A549 (cell line): Measurements from ENCODE around the gene EIF4G3. TPM values are rescaled to one million over a fixed set of nuclear protein-coding genes. Genes with fewer than 3 reads are reported as not detected.
A peak's percentile ranks its signal among the peaks of the same experiment; 100 is the strongest.

Source experiments
- ATAC-seq, 2 experiments: fragments of 200-7000 bp in 1 of 2; fragments of >200 bp in 1 of 2; cut with Nextera tagmentation in 1 of 2; cut with Tn5 transposase in 1 of 2; 3 replicates each; pipeline versions ENCODE4 v1.8.0 to v1.9.1; 2018 to 2020; ENCODE audit warnings: mild to moderate bottlenecking in 1 of 2, moderate library complexity in 1 of 2
- CTCF ChIA-PET: fragments of 300-600 bp; sonication (Branson Sonifier 250); formaldehyde crosslinking; extraction: SDS; loops from one replicate; lab custom pipeline; 2021; ENCODE audit warnings: antibody characterized with exemption, inconsistent platforms; lab: Yijun Ruan, JAX
- POLR2A ChIA-PET: fragments of 350-600 bp; formaldehyde crosslinking; extraction: SDS; loops from one replicate; lab custom pipeline; 2021; ENCODE audit warnings: antibody characterized with exemption, inconsistent platforms; lab: Yijun Ruan, JAX
- DNase-seq, 2 experiments: peaks; one replicate each; pipeline versions ENCODE4 v3.0.0 to v3.0.0-alpha.2; 2011 to 2016; ENCODE audit warnings: low read depth in 1 of 2, low spot score in 1 of 2
- FAIRE-seq: peaks from 2 replicates; lab custom pipeline; 2011; peaks lifted over from hg19 to GRCh38; lab: Jason Lieb, UNC
- H3K27ac ChIP-seq, 2 experiments: fragments of >200 bp; sonication (Bioruptor Twin); formaldehyde crosslinking; 3 replicates each; pipeline ENCODE4 v1.5.1; 2016 to 2017
- H3K4me1 ChIP-seq: fragments of >200 bp; sonication (Bioruptor Twin); formaldehyde crosslinking; 3 replicates; pipeline ENCODE4 v1.6.1; 2016
- H3K4me2 ChIP-seq: fragments of >200 bp; sonication (Bioruptor Twin); formaldehyde crosslinking; 3 replicates; pipeline ENCODE4 v1.6.1; 2016
- H3K4me3 ChIP-seq: fragments of >200 bp; sonication (Bioruptor Twin); formaldehyde crosslinking; 3 replicates; pipeline ENCODE4 v1.5.1; 2016
- H3K9me3 ChIP-seq: fragments of >200 bp; sonication (Bioruptor Twin); formaldehyde crosslinking; 3 replicates; pipeline ENCODE4 v1.6.1; 2016
- BHLHE40 ChIP-seq: IDR thresholded peaks from 2 replicates; pipeline ENCODE4 v1.6.1; 2012; ENCODE audit warnings: low read depth, low read length, inconsistent platforms
- EP300 ChIP-seq, 2 experiments: fragments of >200 bp; sonication (Bioruptor Twin); formaldehyde crosslinking; IDR thresholded peaks; 2 replicates in 1 of 2; 3 replicates in 1 of 2; pipeline ENCODE4 v1.6.1; 2016 to 2017
- ESRRA ChIP-seq: fragments of 150-350 bp; IDR thresholded peaks from 2 replicates; pipeline ENCODE4 v1.6.1; 2014; ENCODE audit warnings: mild to moderate bottlenecking, low read length, borderline replicate concordance
- FOXS1 ChIP-seq: fragments of 250-450 bp; sonication (Bioruptor Pico); IDR thresholded peaks from 2 replicates; pipeline ENCODE4 v1.5.0; 2020; ENCODE audit warnings: mild to moderate bottlenecking, moderate library complexity
- HOXA7 ChIP-seq: fragments of 250-450 bp; sonication (Bioruptor Pico); IDR thresholded peaks from 2 replicates; pipeline ENCODE4 v1.5.0; 2020; ENCODE audit warnings: mild to moderate bottlenecking, moderate library complexity
- HOXB13 ChIP-seq: fragments of 250-450 bp; sonication (Bioruptor Pico); IDR thresholded peaks from 2 replicates; pipeline ENCODE4 v1.5.0; 2020; ENCODE audit warnings: low read depth, mild to moderate bottlenecking, moderate library complexity
- HOXB5 ChIP-seq: fragments of 250-450 bp; sonication (Bioruptor Pico); IDR thresholded peaks from 2 replicates; pipeline ENCODE4 v1.5.0; 2020; ENCODE audit warnings: mild to moderate bottlenecking, moderate library complexity
- JUNB ChIP-seq: fragments of >200 bp; sonication (Bioruptor Twin); formaldehyde crosslinking; IDR thresholded peaks from 2 replicates; pipeline ENCODE4 v1.6.1; 2016
- MAFK ChIP-seq: fragments of 450-650 bp; IDR thresholded peaks from 2 replicates; pipeline ENCODE4 v1.6.1; 2014; ENCODE audit not compliant: partially characterized antibody
- MAZ ChIP-seq: fragments of 150-350 bp; IDR thresholded peaks from 2 replicates; pipeline ENCODE4 v1.6.1; 2014; ENCODE audit warnings: antibody characterized with exemption, low read depth, low read length, borderline replicate concordance
- NFE2L2 ChIP-seq: fragments of 150-350 bp; conservative IDR thresholded peaks from 2 replicates; pipeline ENCODE4 v1.6.1; 2014; ENCODE audit warnings: low read length
- NPAS2 ChIP-seq: fragments of 250-450 bp; sonication (Bioruptor Pico); IDR thresholded peaks from 2 replicates; pipeline ENCODE4 v1.8.0; 2022; ENCODE audit warnings: mild to moderate bottlenecking, moderate library complexity, borderline replicate concordance
- PBX3 ChIP-seq: IDR thresholded peaks from 2 replicates; pipeline ENCODE4 v1.6.1; 2012
- PHF8 ChIP-seq: fragments of 200-600 bp; sonication (generic); IDR thresholded peaks from 2 replicates; pipeline ENCODE4 v1.6.1; 2016; ENCODE audit warnings: low read depth, mild to moderate bottlenecking, antibody characterized with exemption, moderate library complexity, borderline replicate concordance
- POLR2A ChIP-seq: IDR thresholded peaks from 2 replicates; pipeline ENCODE4 v1.6.1; 2012; ENCODE audit warnings: mild to moderate bottlenecking, low read length
- RARB ChIP-seq: fragments of 250-450 bp; sonication (Bioruptor Pico); IDR thresholded peaks from 2 replicates; pipeline ENCODE4 v1.8.0; 2021; ENCODE audit warnings: mild to moderate bottlenecking, moderate library complexity
- REST ChIP-seq: fragments of 200-600 bp; sonication (generic); IDR thresholded peaks from 2 replicates; pipeline ENCODE4 v1.6.1; 2016; ENCODE audit warnings: antibody characterized with exemption, mild to moderate bottlenecking, moderate library complexity
- RNF2 ChIP-seq: fragments of 200-600 bp; sonication (generic); IDR thresholded peaks from 2 replicates; pipeline ENCODE4 v1.6.1; 2016; ENCODE audit warnings: low read depth, mild to moderate bottlenecking, antibody characterized with exemption, moderate library complexity, borderline replicate concordance
- SREBF2 ChIP-seq: fragments of 450-650 bp; IDR thresholded peaks from 2 replicates; pipeline ENCODE4 v1.6.1; 2014; ENCODE audit warnings: mild to moderate bottlenecking, moderate library complexity
- TP53 ChIP-seq: fragments of 250-450 bp; sonication (Bioruptor Pico); IDR thresholded peaks from 2 replicates; pipeline ENCODE4 v1.5.0; 2021; ENCODE audit warnings: mild to moderate bottlenecking, moderate library complexity
- ZFP36 ChIP-seq: fragments of 450-650 bp; IDR thresholded peaks from 2 replicates; pipeline ENCODE4 v1.6.1; 2014; ENCODE audit warnings: borderline replicate concordance; ENCODE audit not compliant: partially characterized antibody
- ZSCAN20 ChIP-seq: fragments of 250-450 bp; sonication (Bioruptor Pico); IDR thresholded peaks from 2 replicates; pipeline ENCODE4 v1.8.0; 2022; ENCODE audit warnings: mild to moderate bottlenecking, moderate library complexity
- WGBS: methylation state at CpG from one replicate; pipeline ENCODE4 v1.1.6; 2017; ENCODE audit errors: missing lambda C conversion rate; 5-methylcytosine and 5-hydroxymethylcytosine counted together
- polyA plus RNA-seq, 4 experiments: library from polyadenylated mRNA; depleted of rRNA in 3 of 4; stranded (reverse); fragments of >200 nt; fragmentation: RNase III in 1 of 4; extraction: RNeasy Plus Mini Kit Qiagen cat#74134 plus additional on column Dnase treatment in 1 of 4; gene quantifications; 2 replicates in 3 of 4; 3 replicates in 1 of 4; pipeline ENCODE4 v1.2.3, GENCODE V29; 2011 to 2017

The EIF4G3 gene
- polyA plus RNA-seq, 2 of the 4 experiments (the other 2 are of a cell fraction), result 25.0 to 51.3 TPM

- no peak for TF ChIP-seq TP53
These were observed 244.2 kb downstream of the EIF4G3 start (continued) for GRCh38 chr1:20932437-20932977.

- no peaks in the 10 kb centered on the region for H3K9me3 ChIP-seq
These were observed 244.7 kb downstream of the EIF4G3 start for GRCh38 chr1:20931930-20932436.

GRCh38 chr1:20930427-20930826 lies 246.3 kb downstream of the EIF4G3 start:
- Histone ChIP-seq H3K4me2 (no peak overlapping the region), H3K27ac (no peak overlapping the region)
- POLR2A ChIA-PET, result no interaction called here

More at GRCh38 chr1:20931930-20932436, 244.7 kb downstream of the EIF4G3 start:
- DNase-seq (no peak), ATAC-seq (no peak), FAIRE-seq (no peak)
- Histone ChIP-seq H3K4me3 (no peak overlapping the region), H3K27ac (no peak overlapping the region), H3K4me2 (no peak overlapping the region), H3K4me1 (no peaks in the 10 kb centered on the region)
- no peak for TF ChIP-seq HOXB5 (CRISPR knock-in tag)
- TF ChIP-seq MAFK, result peak; percentile 58
- POLR2A ChIA-PET, result no interaction called here
- CTCF ChIA-PET, result no interaction called here
- 96% methylated on average over 2 of the region's 2 CpGs for WGBS

More at GRCh38 chr1:20930427-20930826, 246.3 kb downstream of the EIF4G3 start:
- DNase-seq (no peak), FAIRE-seq (no peak), ATAC-seq (no peak)
- Histone ChIP-seq H3K4me3 (no peak overlapping the region), H3K9me3 (no peaks in the 10 kb centered on the region), H3K4me1 (no peaks in the 10 kb centered on the region)
- CTCF ChIA-PET, result no interaction called here
- TF ChIP-seq POLR2A, result no peak
- TF ChIP-seq HOXB13, result no peak
- TF ChIP-seq BHLHE40, result no peak
- no peak for TF ChIP-seq ZFP36
- no peak for TF ChIP-seq RNF2
- TF ChIP-seq FOXS1 (CRISPR knock-in tag), result no peak
- TF ChIP-seq MAZ, result no peak
- TF ChIP-seq SREBF2, result no peak
- no peak for TF ChIP-seq HOXA7
- TF ChIP-seq RARB (CRISPR knock-in tag), result no peak
- no peak for TF ChIP-seq JUNB
- TF ChIP-seq ESRRA, result no peak
- no peak for TF ChIP-seq NFE2L2
- no peak for TF ChIP-seq REST
- TF ChIP-seq HOXB5 (CRISPR knock-in tag), result no peak
- TF ChIP-seq EP300 (IDR thresholded peaks at IDR 0.05), result no peak
- TF ChIP-seq ZSCAN20, result no peak
- no peak for TF ChIP-seq PHF8
- TF ChIP-seq NPAS2 (CRISPR knock-in tag), result no peak
- no peak for TF ChIP-seq PBX3
